Stimulated activated CD8-positive, alpha-beta memory T cell treated with anti-CD3 and anti-CD28 coated beads, Interleukin-4, amount 100 ng/mL, for 24 hours (primary cell): ENCODE measurements around the gene PGM2L1.
"Not testable (repeated sequence)": the region's sequence is repeated elsewhere in the genome, so short reads cannot be mapped to it uniquely, and the experiment has no call there.

ENCODE experiments used
- DNase-seq: peaks from one replicate; pipeline ENCODE4 v3.0.0-alpha.2; 2020; ENCODE audit warnings: low read depth

Gene PGM2L1

GRCh38 chr11:74398244-74399159, at the start of gene PGM2L1:
Gene PGM2L1, minus strand, starts transcription at chr11:74398433. Its CDS starts 272 bp downstream, at chr11:74398161.
- DNase-seq: peak; percentile 90

- no peak for DNase-seq
These were observed 49.5 kb upstream of the PGM2L1 start for GRCh38 chr11:74447720-74448119.

DNA sequence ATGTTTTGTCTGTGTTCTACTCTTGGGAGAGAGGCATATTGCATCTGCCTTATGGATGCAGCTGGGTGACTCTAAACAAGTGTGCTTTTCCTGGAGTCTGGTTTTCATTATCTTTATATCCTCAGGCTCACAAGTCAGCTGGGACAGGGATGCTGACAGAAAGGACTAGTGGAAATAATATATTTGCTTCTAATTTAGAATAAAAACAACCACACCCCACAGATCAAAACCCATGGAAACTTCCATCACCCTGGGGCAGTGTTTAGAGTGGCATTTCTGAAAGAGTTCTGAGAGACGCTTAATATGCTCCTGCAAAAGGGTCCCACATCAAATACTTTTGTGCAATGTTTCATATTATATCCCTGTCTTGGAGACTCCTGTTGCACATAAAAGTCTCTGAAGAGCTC, 48.3 kb upstream of the PGM2L1 start:
- no peak for DNase-seq

- DNase-seq: no peak
These were observed 46.1 kb upstream of the PGM2L1 start for GRCh38 chr11:74444173-74444826.

GRCh38 chr11:74443071-74443864, 45.0 kb upstream of the PGM2L1 start:
- DNase-seq: no peak

GRCh38 chr11:74442636-74443035, 44.4 kb upstream of the PGM2L1 start:
- DNase-seq: no peak

DNA sequence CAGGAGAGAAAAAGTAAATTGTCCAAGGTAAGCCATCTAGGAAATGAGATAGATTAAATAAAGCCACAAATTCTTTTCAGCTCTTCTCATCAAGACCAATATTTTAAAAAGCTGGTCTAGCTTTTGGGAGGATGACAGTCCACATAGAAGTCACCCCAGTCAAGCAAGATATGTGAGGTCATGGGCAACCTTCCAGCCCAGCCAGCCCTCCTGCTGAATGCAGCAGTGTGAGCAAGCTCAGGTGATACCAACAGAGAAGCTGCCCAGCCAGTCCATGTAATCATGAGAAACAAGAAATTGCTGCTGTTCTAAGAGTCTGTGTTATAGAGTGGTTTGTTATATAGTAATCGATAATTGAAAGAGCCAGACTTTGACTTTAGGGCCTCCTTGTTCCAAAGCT, 40.4 kb upstream of the PGM2L1 start:
- no peak for DNase-seq

GRCh38 chr11:74437441-74438042, 39.3 kb upstream of the PGM2L1 start:
- no peak for DNase-seq

DNA sequence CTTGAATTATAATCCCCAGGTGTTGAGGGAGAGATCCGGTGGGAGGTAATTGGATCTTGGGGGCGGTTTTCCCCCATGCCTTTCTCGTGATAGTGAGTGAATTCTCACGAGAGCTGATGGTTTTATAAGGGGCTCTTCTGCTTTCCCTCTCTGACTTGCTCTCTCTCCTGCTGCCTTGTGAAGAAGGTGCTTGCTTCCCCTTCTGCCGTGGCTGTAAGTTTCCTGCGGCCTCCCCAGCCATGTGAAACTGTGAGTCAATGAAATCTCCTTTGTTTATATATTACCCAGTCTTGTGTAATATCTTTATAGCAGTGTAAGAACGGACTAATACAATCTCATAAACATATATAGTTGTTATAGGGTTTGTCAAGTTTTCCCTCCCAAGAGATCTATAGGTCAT, 36.3 kb upstream of the PGM2L1 start:
- no peak for DNase-seq

- no peak for DNase-seq
These were observed 31.0 kb upstream of the PGM2L1 start for GRCh38 chr11:74429205-74429604.

- no peak for DNase-seq
These were observed 29.2 kb upstream of the PGM2L1 start for GRCh38 chr11:74427384-74427886.

DNA sequence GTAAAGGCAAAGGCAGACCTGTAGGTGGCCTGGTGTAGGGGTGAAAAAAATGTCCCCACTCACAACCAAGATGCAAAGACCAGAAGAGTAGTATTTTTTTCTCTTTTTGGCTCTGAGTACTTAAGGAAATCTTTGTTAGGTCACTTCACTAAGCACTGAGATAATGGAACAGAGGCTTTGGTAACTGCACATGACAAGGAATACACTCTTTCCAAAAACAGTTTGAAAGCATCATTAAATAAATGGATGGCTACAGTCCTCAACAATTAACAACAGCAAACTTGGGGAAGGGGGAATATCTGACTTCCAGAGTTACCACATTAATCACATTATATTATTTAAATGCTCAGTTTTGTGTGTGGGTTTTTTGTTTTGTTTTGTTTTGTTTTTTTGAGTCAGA, 26.9 kb upstream of the PGM2L1 start:
- no peak for DNase-seq

GRCh38 chr11:74418509-74418895, 20.3 kb upstream of the PGM2L1 start:
- no peak for DNase-seq

- no peak for DNase-seq
These were observed 19.8 kb upstream of the PGM2L1 start for GRCh38 chr11:74417860-74418508.

DNA sequence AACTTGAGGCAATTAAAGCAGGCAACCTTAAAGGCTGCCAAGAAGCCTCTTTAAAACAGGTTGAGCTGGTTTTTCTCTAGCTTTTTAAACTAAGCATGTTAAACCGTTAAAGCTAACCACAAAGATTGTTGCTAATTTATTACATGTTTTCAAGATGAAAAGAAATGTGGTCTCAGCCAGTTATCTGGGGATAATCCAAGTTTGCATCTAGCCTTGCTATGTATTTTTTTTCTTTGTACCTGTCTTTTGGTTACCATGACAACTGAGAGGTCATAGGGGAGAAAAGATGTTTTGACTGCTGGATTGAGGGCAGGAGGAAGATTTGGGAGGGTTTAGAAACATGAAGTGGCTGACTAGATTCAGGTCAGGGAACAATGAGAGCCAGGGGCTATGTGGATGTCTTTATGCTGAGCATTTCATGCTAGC, 19.2 kb upstream of the PGM2L1 start:
- DNase-seq: no peak

- not testable (repeated sequence) for DNase-seq
These were observed 18.7 kb upstream of the PGM2L1 start for GRCh38 chr11:74416974-74417373.

- DNase-seq: no peak
These were observed 14.6 kb upstream of the PGM2L1 start for GRCh38 chr11:74412733-74413359.

DNA sequence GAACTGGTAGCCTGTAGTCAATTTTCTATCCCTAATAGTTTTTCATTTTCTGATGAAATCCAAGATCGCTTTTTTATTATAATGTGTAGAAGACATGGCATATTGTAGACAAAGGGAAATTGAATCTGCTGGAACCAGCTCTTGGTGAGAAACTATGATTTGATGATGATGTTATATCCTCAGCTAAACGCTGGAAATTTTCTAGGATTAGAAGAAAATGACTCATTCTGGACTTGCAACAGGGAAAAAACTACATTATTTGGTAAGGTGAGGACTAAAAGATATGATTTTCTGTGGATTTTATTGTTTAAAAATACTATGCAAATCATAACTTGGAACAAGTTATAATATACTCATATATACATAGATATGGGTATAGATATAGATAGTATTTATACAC, 14.1 kb upstream of the PGM2L1 start:
- DNase-seq: no peak

DNA sequence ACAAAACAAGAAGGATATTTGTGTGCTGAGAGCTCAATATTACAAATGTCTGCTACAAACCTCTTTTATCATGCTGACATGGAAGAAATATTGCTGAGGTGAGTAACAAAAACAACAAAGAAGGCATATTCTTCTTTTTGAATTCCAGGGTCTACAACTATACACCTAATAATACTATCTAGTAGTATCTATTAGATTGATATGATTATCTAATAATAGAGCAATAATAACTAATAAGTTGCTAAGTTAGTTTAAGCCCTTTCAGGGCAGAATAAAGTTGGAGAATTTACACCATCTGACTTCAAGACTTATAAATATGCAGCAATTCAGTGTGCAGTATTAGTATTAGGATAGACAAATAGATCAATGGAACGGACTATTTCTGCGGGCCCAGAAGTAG, 11.4 kb upstream of the PGM2L1 start:
- DNase-seq: no peak

DNA sequence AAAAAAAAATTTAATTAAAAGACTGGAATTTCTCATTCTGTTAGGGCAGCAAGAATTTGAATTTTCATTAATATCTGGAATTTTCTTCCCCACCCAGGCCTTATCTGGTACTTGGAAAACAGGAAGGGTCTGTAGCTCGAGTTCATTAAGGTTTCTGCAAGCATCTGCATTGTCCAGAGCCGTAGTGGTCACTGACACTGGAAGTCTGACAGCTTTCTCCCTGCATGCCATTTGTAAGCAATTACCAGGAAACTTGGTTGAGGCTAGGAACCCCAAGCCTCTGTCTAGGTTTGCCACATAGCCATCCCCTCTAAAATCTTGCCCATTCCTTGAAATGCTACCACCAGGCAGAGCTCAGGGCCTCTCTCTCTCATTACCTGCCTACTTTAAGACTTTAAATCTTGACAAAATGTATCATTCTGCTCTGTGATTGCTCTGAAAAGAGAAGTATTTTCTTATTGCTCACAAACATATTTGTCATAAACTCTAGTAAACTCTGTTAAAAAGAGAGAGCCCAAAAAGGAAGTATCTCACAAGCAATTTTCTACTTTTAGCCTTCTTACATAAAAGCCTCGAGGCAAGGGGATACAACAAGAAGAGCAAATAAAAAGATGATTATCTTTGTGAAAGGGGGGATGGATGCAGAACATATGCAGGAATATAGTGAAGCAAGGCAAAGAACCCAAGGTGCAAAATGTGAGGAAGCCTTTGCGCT, 5.5 kb upstream of the PGM2L1 start:
- DNase-seq: no peak
